HCT116 (cell line): Measurements from ENCODE around the gene RNU1-4. TPM values are rescaled to one million over a fixed set of nuclear protein-coding genes. Genes with fewer than 3 reads are reported as not detected.
"Not testable (repeated sequence)": the region's sequence is repeated elsewhere in the genome, so short reads cannot be mapped to it uniquely, and the experiment has no call there.

Experiments used
- ATAC-seq: fragments of 200-7000 bp; cut with Tn5 transposase; 2 replicates; pipeline ENCODE4 v1.9.1; 2020; ENCODE audit warnings: mild to moderate bottlenecking, moderate library complexity
- BruUV-seq: library from RNA; stranded (reverse); fragments of 400-500 nt; replicated peaks from 2 replicates; lab custom pipeline; 2021; lab: Mats Ljungman, UMichigan
- CTCF ChIA-PET: fragments of 300-600 bp; sonication (Branson Sonifier 250); formaldehyde crosslinking; loops from one replicate; lab custom pipeline; 2021; ENCODE audit warnings: antibody characterized with exemption; lab: Charles Lee
- POLR2A ChIA-PET: fragments of 300-600, 350-600 bp; sonication (Branson Sonifier 250); formaldehyde crosslinking; loops from one replicate; lab custom pipeline; 2021; ENCODE audit warnings: antibody characterized with exemption; lab: Charles Lee
- RAD21 ChIA-PET, 2 experiments: fragments of 300-600 bp; sonication (Branson Sonifier 250); formaldehyde crosslinking; loops; one replicate each; lab custom pipeline; 2023; ENCODE audit warnings: low total read pairs in 2 of 2; ENCODE audit not compliant: uncharacterized antibody in 2 of 2, unreplicated experiment in 2 of 2, low non-redundant PET in 1 of 2; lab: Charles Lee
- DNase-seq: peaks from one replicate; pipeline ENCODE4 v3.0.0-alpha.2; 2010; ENCODE audit warnings: low read depth, low spot score
- H2AFZ ChIP-seq: fragments of 200-600 bp; shearing (Covaris generic), sonication (generic); 2 replicates; pipeline ENCODE4 v1.6.1; 2017; ENCODE audit warnings: low read depth, mixed run types, mixed read lengths, antibody characterized with exemption, low read length; ENCODE audit not compliant: poor library complexity, severe bottlenecking
- H3K27ac ChIP-seq: 2 replicates; pipeline ENCODE4 v1.5.1; 2012; ENCODE audit warnings: low read depth, low read length
- H3K27me3 ChIP-seq: fragments of 200-600 bp; sonication (generic); 2 replicates; pipeline ENCODE4 v1.6.1; 2016; ENCODE audit warnings: mixed run types, low read length, mixed read lengths; ENCODE audit not compliant: insufficient read depth
- H3K36me3 ChIP-seq, 2 experiments: fragments of 200-500 bp in 1 of 2; fragments of 200-600 bp in 1 of 2; sonication (Bioruptor generic) in 1 of 2; sonication (generic) in 1 of 2; 2 replicates each; pipeline versions ENCODE4 v1.5.1 to v1.6.1; 2014 to 2016; ENCODE audit warnings: low read length in 2 of 2, inconsistent platforms in 1 of 2, mixed read lengths in 1 of 2, mixed run types in 1 of 2; ENCODE audit not compliant: insufficient read depth in 2 of 2, control insufficient read depth in 1 of 2
- H3K4me1 ChIP-seq, 2 experiments: fragments of 200-600 bp in 1 of 2; sonication (generic) in 1 of 2; 2 replicates each; pipeline versions ENCODE4 v1.5.1 to v1.6.1; 2012 to 2017; ENCODE audit warnings: low read length in 2 of 2, inconsistent platforms in 1 of 2, mild to moderate bottlenecking in 1 of 2, mixed read lengths in 1 of 2, mixed run types in 1 of 2, moderate library complexity in 1 of 2; ENCODE audit not compliant: insufficient read depth in 2 of 2, control insufficient read depth in 1 of 2
- H3K4me2 ChIP-seq: fragments of 200-600 bp; sonication (generic); 2 replicates; pipeline ENCODE4 v1.6.1; 2017; ENCODE audit warnings: mixed run types, low read length, mixed read lengths
- H3K4me3 ChIP-seq, 2 experiments: fragments of 200-600 bp in 1 of 2; sonication (generic) in 1 of 2; replicated peaks in 1 of 2; 2 replicates each; pipeline ENCODE4 v1.5.1; 2011 to 2016; ENCODE audit warnings: low read length in 2 of 2, control low read depth in 1 of 2, low read depth in 1 of 2, mild to moderate bottlenecking in 1 of 2, mixed read lengths in 1 of 2, mixed run types in 1 of 2
- H3K79me2 ChIP-seq: fragments of 200-600 bp; sonication (generic); 2 replicates; pipeline ENCODE4 v1.6.1; 2017; ENCODE audit warnings: mild to moderate bottlenecking, mixed run types, low read length, moderate library complexity, mixed read lengths; ENCODE audit not compliant: insufficient read depth
- H3K9ac ChIP-seq: fragments of 200-600 bp; sonication (generic); 2 replicates; pipeline ENCODE4 v1.6.1; 2016; ENCODE audit warnings: low read length, mixed read lengths
- H3K9me2 ChIP-seq: fragments of 200-600 bp; sonication (generic), shearing (Covaris generic); 2 replicates; pipeline ENCODE4 v1.6.1; 2017; ENCODE audit warnings: mixed run types, mild to moderate bottlenecking, moderate library complexity; ENCODE audit not compliant: insufficient read depth
- H3K9me3 ChIP-seq, 2 experiments: fragments of 200-500 bp in 1 of 2; fragments of 200-600 bp in 1 of 2; sonication (Bioruptor generic) in 1 of 2; sonication (generic) in 1 of 2; 2 replicates each; pipeline ENCODE4 v1.6.1; 2014 to 2017; ENCODE audit warnings: low read length in 2 of 2, mixed read lengths in 2 of 2, inconsistent platforms in 1 of 2, low read depth in 1 of 2, mild to moderate bottlenecking in 1 of 2, mixed run types in 1 of 2, moderate library complexity in 1 of 2; ENCODE audit not compliant: control insufficient read depth in 1 of 2, insufficient read depth in 1 of 2
- H4K20me1 ChIP-seq: fragments of 200-600 bp; sonication (generic), shearing (Covaris generic); 2 replicates; pipeline ENCODE4 v1.6.1; 2017; ENCODE audit warnings: mixed run types, mild to moderate bottlenecking, moderate library complexity; ENCODE audit not compliant: insufficient read depth
- POLR2A ChIP-seq: IDR thresholded peaks from 2 replicates; pipeline ENCODE4 v1.7.0; 2011; ENCODE audit warnings: borderline replicate concordance; ENCODE audit not compliant: insufficient read depth, insufficient read length; ENCODE audit errors: extremely low read depth
- RAD21 ChIP-seq: IDR thresholded peaks from 2 replicates; pipeline ENCODE4 v1.6.1; 2012; ENCODE audit warnings: low read depth, mild to moderate bottlenecking
- SIN3A ChIP-seq: IDR thresholded peaks from 2 replicates; pipeline ENCODE4 v1.6.1; 2012; ENCODE audit warnings: low read depth
- SP1 ChIP-seq: IDR thresholded peaks from 2 replicates; pipeline ENCODE4 v1.6.1; 2012; ENCODE audit warnings: low read depth
- ZNF274 ChIP-seq: fragments of 200-500 bp; sonication (Bioruptor generic); IDR thresholded peaks from 2 replicates; pipeline ENCODE4 v1.6.1; 2014; ENCODE audit warnings: mild to moderate bottlenecking, low read depth, low read length, inconsistent platforms
- intact Hi-C: fragments of 100-400 bp; cut with micrococcal nuclease; formaldehyde crosslinking; loops from 2 replicates; pipeline ENCODE4 v1.10.0; 2022
- total RNA-seq: library from RNA; stranded (reverse); gene quantifications from one replicate; pipeline ENCODE4 v1.2.1, GENCODE V29; 2021; ENCODE audit not compliant: unreplicated experiment
- TF ChIP-seq, protein P1 (sequence below): IDR thresholded peaks from 2 replicates; pipeline ENCODE4 v1.6.1; 2012; ENCODE audit warnings: low read depth
- TF ChIP-seq, protein P2 (sequence below): IDR thresholded peaks from 2 replicates; pipeline ENCODE4 v1.6.1; 2012
- TF ChIP-seq, protein P3 (sequence below): IDR thresholded peaks from 2 replicates; pipeline ENCODE4 v1.6.1; 2011; ENCODE audit warnings: mild to moderate bottlenecking, low read length, moderate library complexity; ENCODE audit not compliant: insufficient replicate concordance; ENCODE audit errors: extremely low read depth

RNU1-4 gene
- total RNA-seq, 1 experiment from 2014 or later, result 1,685 TPM

DNA sequence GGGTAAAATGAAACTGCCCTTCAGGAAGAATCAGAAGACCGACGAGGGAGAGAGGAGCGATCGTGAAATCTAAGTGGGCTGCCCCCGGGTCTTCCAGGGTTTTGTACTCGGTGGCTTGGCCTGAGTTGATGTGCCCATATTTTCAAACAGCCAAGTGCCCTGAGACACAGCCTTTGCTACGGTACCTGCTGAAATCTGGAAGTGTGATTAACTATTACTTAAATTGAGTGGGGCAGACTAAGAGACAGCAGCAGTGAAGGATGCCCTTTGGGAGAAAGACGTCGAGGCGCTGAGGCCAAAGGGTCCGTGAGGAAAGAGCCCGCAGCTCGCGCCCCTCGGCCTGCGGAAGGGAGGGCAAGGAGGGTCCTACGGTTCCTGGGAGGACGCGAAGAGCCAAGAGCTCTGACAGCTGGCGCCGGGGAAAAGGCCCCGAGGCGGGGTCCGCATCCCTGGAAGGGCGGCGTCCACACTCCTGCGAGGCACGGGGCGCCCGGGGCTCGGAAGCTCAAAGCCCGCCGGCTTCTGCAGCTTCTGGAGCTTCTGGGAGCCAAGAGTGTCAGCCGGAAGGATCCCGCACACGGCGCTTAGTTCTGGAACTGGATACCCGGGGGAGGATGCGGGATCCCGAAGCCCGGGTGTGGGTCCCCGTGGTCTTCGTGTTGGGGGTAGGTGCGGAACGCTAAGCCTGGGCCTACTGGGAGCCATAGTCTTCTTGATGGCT lies 15.4 kb upstream of the RNU1-4 start:
- RAD21 ChIA-PET, result no interaction called here
- CTCF ChIA-PET, result interaction anchor here (1.3 kb wide), 1 partner anchor 24 kb away, joined by 3 read pairs; no protein-coding TSS in a partner anchor
- ATAC-seq, result no peak
- Histone ChIP-seq H3K9me2 (no peaks in the 10 kb centered on the region), H3K36me3 (no peaks in the 10 kb centered on the region), H3K9ac (no peak overlapping the region), H3K4me2 (no peak overlapping the region), H3K9me3 (no peaks in the 10 kb centered on the region), H3K27ac (no peak overlapping the region), H4K20me1 (no peaks in the 10 kb centered on the region), H3K79me2 (no peaks in the 10 kb centered on the region), H3K4me3 (no peak overlapping the region), H3K4me1 (peaks cover 7 to 19% of the 10 kb centered on the region in 2 experiments; a peak in 3 of 4 replicates), H2AFZ (no peak overlapping the region), H3K27me3 (no peaks in the 10 kb centered on the region)
- intact Hi-C loops, result no loop called here
- POLR2A ChIA-PET, result no interaction called here
- BruUV-seq, result no TSS peak
- TF ChIP-seq ZNF274, result no peak
- TF ChIP-seq, protein P1, sequence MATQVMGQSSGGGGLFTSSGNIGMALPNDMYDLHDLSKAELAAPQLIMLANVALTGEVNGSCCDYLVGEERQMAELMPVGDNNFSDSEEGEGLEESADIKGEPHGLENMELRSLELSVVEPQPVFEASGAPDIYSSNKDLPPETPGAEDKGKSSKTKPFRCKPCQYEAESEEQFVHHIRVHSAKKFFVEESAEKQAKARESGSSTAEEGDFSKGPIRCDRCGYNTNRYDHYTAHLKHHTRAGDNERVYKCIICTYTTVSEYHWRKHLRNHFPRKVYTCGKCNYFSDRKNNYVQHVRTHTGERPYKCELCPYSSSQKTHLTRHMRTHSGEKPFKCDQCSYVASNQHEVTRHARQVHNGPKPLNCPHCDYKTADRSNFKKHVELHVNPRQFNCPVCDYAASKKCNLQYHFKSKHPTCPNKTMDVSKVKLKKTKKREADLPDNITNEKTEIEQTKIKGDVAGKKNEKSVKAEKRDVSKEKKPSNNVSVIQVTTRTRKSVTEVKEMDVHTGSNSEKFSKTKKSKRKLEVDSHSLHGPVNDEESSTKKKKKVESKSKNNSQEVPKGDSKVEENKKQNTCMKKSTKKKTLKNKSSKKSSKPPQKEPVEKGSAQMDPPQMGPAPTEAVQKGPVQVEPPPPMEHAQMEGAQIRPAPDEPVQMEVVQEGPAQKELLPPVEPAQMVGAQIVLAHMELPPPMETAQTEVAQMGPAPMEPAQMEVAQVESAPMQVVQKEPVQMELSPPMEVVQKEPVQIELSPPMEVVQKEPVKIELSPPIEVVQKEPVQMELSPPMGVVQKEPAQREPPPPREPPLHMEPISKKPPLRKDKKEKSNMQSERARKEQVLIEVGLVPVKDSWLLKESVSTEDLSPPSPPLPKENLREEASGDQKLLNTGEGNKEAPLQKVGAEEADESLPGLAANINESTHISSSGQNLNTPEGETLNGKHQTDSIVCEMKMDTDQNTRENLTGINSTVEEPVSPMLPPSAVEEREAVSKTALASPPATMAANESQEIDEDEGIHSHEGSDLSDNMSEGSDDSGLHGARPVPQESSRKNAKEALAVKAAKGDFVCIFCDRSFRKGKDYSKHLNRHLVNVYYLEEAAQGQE, result no peak
- TF ChIP-seq POLR2A, result no peak
- no peak for TF ChIP-seq RAD21
- no peak for TF ChIP-seq SP1
- TF ChIP-seq, protein P2, sequence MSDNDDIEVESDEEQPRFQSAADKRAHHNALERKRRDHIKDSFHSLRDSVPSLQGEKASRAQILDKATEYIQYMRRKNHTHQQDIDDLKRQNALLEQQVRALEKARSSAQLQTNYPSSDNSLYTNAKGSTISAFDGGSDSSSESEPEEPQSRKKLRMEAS, result no peak
- TF ChIP-seq, protein P3, sequence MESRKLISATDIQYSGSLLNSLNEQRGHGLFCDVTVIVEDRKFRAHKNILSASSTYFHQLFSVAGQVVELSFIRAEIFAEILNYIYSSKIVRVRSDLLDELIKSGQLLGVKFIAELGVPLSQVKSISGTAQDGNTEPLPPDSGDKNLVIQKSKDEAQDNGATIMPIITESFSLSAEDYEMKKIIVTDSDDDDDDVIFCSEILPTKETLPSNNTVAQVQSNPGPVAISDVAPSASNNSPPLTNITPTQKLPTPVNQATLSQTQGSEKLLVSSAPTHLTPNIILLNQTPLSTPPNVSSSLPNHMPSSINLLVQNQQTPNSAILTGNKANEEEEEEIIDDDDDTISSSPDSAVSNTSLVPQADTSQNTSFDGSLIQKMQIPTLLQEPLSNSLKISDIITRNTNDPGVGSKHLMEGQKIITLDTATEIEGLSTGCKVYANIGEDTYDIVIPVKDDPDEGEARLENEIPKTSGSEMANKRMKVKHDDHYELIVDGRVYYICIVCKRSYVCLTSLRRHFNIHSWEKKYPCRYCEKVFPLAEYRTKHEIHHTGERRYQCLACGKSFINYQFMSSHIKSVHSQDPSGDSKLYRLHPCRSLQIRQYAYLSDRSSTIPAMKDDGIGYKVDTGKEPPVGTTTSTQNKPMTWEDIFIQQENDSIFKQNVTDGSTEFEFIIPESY, result no peak
- no peak for TF ChIP-seq SIN3A
- DNase-seq, result no peak

DNA sequence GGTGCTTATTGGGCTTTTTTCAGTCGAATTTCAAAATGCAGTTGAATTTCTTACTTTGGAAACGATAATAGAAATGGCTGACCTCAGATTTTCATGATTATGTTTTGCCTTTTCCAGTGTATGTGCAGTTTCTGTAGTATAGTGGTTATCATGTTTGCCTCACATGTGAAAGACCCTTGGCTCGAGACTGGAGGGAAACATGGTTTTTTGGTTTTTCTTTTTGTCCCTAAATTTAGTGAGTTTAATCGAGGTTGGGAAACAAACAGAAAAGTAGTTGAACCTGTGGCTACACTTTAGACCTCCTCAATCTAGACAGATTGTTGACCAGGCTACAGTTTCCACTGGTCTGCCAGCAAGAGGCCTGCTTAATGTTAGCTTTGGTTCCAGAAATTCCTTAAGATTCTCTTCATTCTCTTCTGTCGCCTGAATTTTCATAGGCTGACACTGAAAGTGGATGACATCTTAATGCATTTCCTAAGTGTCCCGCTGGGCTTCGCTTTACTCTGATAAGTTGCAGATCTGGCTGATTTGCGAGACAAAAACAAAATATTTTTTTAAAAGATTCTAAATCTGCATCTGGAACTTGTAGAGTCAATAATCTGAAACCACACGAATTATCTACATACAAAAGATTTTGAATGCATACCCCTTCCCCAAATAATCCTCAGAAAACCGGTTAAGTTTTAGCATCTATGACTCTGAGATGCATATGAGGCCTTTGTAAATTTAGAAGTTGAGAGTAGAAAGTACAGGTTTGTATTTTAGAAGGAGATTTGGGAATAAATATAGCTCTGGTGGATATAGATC lies 14.7 kb upstream of the RNU1-4 start:
- H3K9me2 ChIP-seq, H3K27me3 ChIP-seq, RAD21 ChIA-PET, H3K27ac ChIP-seq, DNase-seq, H3K9me3 ChIP-seq, CTCF ChIA-PET, intact Hi-C loops, BruUV-seq, ATAC-seq, H4K20me1 ChIP-seq, H3K9ac ChIP-seq, H2AFZ ChIP-seq, H3K4me3 ChIP-seq, H3K79me2 ChIP-seq, H3K36me3 ChIP-seq, H3K4me2 ChIP-seq: not testable (repeated sequence)
- H3K4me1 ChIP-seq, result peaks cover 7 to 19% of the 10 kb centered on the region in 2 experiments; a peak in 3 of 4 replicates
- POLR2A ChIA-PET, result interaction anchor here (1.6 kb wide), 1 partner anchor 8 kb away, joined by 5 read pairs; no protein-coding TSS in a partner anchor
